NCI-H2227 (cell line): ENCODE measurements around the gene WWOX.

Experiments used
- DNase-seq: peaks from one replicate; lab custom pipeline; 2025; ENCODE audit not compliant: unreplicated experiment; lab: John Stamatoyannopoulos, UW

The WWOX gene

DNA sequence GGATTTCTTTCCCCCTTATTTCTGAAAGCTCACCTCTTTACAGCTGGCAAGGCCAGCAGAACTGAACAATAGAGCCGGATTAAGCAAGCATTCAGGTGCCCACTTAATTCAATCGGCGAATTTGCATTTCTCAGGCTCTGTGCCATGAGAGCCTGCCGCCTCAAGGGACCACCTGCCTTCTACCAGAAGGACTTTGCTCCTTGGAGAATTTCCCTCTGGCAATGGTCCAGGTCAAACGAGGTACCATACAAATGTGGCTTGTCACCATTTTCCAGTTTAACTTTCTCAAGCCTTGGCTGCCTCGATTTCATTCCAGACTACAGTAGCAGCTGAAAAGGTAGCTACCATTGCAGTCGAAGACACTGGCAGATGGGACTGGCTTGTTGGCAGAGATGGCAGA, 967.1 kb downstream of the WWOX start:
- no peak for DNase-seq

DNA sequence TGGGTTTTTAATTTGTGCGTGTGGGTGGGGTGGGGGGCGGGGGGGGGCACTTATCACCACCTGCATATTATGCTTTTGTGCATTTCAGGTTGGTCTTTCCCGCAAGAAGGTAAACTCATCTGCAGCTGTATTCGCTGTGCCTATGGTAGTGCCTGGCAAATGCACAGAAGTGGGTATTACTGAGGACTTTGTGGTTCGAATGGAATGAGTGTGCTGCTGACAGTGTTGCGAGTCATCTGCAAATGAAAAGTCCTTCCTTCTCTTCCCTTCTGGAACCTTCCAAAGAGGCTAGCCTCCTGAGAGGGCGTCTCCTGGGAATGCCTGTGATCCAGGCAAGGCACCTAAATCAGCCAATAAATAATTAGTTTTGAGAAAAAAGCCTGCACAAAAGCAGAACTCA, 968.1 kb downstream of the WWOX start:
- no peak for DNase-seq

DNA sequence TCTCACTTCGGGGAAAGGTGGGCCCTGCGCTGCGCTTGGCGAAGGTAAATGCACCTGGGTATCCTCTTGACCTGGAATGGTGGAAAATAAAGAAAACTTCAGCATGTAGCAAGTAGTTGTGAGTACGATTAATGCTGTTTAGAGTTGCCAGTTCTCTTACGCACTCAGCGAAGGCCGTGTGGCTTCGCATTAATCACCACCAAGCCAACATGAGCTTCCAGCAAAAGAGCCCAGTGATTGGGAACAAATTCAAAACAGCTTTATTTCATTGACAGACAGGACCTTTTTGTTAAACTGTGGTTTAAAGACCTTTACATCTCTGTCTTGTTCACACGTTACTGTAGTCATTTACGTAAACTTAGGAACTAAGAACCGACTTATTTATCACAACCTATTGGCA, 969.7 kb downstream of the WWOX start:
- DNase-seq, result no peak

- no peak for DNase-seq
Observed at GRCh38 chr16:79069633-79070032, 970.2 kb downstream of the WWOX start.

DNA sequence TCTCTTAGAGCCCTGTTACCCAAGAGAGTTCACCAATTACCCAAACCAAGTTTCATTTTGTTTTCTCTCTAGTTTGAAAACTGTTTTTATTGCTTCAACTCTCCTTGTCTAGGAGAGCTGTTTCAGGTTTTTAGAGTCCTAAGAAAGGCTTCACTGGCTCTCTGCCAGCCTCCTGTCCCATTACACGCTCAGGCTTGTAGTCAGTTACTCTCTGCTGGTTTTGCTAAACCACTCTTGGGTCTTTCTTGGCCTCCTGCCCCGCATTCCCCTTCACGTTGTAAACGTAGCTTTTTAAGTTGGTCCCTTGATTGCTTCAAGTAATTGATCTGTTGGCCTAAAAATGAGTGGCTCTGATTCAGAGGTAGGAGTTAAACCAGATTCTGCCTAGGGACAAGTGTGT, 972.0 kb downstream of the WWOX start:
- peak; percentile 2 for DNase-seq

DNA sequence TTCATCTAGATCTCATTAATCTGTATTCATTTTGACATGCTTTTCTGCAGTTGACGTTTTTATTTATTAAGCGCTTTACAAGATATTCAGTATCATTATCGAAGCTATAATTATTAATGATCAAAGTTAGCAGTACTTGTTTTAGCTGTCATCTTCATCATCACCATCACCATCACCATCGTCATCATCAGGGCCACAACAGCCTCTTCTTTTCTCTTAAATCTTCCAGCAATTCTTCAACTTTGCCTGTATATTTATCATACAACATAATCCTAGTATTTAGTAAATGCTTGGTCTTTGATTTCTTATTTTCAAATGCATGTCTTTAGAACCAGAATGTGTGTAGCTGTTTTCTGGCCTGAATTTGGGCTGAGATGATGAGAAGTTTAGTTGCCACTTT, 973.1 kb downstream of the WWOX start:
- DNase-seq, result no peak

DNA sequence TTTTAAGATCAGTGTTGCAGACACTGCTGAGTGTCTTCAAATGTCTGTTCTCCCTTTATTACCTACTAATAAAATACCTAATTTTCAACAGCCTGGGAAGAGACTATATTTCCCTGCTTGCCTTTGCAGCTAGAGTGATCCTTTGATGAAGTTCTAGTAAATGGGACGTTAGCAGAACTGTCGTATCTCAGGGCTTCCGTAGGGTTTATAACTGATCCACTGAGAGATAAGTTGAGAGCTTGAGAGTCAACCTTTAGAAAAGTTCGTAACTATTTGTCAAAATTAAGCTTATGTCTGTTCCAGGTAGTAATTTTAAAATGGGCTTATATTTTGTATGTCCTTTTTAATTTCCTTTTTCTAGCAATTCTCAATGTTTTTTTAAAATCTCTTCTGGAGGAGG, 974.1 kb downstream of the WWOX start:
- DNase-seq, result no peak

DNA sequence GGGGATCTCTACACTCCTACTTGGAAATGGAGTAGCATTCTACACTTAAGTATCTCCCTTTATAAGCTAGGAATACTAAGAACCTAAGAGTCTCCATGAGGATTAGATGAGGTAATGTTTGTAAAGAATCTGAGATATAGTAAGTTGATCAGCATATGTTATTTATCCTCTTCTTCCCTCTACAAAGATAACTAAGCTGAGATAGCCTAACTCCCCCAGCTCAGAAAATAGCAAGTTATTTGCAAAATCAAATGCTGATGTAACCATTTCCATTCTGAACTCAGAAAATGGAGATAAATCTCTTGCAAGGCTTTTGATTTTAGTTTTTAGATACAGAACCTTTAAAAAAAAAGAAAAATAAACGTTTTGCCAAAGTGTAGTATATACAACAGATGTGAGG, 975.1 kb downstream of the WWOX start:
- DNase-seq, result no peak

DNA sequence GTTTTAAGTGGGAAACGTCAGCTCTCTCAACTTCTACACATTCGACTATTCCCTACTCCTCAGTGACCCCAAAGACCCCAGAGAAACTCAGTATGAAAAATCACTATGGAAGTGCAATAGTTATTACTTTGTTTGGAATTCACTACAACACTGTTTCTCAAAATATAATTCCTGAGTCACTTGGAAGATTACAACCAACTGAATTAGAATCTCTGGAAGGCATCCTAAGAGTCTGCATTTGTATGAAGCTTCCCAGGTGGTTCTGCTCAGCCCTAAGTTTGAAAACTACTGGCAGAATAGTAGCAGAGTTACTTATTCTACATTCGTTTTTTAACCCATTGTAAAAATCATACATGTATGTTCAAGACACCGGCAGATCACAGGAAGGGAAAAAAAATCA, 975.5 kb downstream of the WWOX start:
- DNase-seq, result no peak

DNA sequence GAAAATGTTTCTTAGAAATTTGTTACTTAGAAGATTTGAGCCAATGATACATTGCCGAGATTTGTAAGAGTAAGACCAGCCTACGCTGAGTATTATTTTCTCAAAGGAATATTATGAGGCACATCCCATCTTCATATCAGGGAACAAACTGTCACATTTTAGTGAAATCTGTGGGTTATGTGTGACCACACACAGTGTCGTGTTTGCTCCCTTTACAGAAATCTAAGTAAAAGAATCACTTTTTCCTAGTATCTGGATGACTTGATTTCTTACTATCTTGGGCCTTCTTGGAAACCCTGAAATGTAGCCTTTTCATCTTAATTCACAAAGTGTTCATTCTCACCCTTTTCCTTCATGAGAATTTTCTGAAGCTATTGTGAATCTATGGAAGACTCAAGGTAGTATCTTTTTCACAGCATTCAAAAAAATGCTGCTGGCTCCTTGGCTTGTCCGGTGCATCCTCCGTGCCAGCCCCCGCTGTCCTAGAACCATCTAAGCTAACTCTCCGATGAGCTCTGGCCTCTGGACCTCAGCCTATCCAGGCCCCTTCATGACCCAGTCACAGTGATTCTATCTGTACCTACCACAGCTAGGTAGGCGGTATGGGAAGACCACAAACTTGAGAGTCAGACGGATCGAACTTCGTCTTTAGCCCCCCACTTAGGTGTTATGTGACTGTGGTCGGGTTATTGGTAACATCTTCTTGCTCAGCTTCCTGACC, 976.8 kb downstream of the WWOX start:
- DNase-seq, result no peak

DNA sequence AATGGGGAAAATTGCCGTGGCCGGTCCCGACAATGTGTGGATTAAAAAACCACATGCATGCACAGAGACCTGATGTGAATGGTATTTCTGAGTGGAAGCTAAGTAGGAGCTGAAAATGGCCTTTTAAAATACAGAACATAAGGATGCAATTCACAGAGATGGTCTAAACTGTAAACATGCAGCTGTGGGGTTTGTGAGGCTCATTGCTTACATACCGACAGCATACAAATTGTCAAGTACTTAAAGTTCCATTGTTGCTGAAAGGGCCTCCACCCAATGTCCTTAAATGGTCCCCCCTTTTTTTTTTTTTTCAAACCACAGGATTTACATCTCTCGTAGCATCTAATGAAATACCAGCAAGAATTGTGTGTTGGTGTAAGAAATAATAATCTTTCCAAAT, 977.9 kb downstream of the WWOX start:
- no peak for DNase-seq

- DNase-seq, result no peak
Observed at GRCh38 chr16:79079656-79080420, 980.4 kb downstream of the WWOX start.

DNA sequence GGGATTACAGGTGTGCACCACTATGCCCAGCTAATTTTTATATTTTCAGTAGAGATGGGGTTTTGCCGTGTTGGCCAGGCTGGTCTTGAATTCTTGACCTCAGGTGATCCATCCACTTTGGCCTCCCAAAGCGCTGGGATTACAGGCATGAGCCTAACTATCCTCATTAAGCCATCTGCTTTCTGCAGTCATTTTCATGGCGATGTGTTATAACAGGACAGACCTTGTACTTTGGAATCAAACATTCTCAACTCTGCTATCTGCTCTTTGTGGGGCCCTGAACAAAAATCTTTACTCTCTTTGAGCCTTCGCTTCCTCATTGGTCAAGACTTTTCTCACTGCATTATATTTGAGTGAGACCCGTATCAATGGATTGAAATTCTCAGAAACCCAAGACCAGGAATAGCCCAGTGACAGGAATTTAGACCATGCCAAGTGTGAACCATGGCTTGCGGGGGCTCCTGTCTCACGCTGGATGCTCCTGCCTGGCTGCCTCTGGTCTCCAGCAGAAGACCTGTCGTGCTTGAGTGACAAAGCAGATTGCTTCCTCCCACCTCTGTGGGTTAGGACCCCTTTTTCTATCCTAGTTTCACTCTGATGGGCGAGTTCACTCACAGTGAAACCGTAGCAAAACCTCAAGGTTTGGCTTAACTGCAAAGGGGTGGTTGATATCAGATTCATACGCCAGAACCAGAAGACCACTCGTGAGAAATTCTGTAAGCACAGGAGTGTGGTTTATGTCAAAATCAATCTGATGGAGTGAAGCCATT, 982.0 kb downstream of the WWOX start:
- DNase-seq, result no peak

DNA sequence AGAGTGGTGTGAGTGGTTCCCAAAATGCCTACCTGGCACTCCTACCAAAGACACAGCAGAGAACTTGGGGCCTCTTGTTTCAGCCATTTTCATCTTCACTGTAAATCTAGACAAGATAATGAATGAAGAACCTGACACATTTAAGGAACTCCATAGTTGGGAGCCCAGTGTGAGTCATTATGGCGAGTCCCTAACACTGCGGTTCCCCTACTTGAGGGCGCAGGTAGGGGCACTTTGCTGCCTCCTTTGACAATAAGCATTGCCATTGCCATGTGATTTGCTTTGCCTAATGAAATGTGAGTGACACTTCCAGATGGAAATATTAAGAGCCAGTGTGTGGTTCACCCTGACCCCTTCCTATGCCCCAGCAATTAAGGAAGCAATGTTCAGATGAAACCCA, 983.5 kb downstream of the WWOX start:
- no peak for DNase-seq

DNA sequence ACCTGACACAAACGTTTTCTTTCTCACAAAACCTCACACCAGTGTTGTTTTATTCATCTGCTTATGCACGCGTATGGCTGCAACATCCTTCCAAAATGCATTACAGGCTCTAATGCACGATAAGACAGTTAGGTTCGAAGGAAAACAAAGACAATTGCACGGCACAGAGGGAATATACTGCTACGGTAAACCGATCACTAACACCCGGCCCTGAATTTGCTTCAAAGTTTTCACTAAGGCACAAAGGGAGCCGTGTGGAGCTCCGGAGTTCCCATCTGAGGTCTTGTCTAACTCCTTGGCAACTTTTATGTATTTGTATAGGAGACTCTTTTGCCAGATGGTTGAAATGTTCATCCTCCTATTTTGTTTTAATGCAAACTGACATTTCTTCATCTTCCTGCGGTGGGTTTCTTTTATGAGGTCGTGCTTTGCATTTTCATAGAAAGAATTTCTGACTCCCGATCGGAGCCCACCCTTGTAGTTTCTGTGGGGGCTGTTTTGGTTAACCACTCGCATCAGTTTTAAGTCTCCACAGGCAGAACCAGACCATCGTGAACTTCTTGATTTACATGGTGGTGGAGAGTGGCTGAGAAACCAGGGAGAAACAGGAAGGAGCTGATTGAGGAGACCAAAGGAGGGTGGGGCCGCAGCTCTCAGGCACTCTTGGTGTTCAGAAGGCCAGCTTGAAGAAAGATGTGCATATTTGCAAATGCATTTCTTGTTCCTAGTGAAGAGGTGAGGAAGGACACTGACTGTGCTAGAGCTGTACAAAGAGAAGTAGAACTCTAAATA, 984.2 kb downstream of the WWOX start:
- DNase-seq, result no peak

GRCh38 chr16:79088971-79089370, 989.5 kb downstream of the WWOX start:
- no peak for DNase-seq

DNA sequence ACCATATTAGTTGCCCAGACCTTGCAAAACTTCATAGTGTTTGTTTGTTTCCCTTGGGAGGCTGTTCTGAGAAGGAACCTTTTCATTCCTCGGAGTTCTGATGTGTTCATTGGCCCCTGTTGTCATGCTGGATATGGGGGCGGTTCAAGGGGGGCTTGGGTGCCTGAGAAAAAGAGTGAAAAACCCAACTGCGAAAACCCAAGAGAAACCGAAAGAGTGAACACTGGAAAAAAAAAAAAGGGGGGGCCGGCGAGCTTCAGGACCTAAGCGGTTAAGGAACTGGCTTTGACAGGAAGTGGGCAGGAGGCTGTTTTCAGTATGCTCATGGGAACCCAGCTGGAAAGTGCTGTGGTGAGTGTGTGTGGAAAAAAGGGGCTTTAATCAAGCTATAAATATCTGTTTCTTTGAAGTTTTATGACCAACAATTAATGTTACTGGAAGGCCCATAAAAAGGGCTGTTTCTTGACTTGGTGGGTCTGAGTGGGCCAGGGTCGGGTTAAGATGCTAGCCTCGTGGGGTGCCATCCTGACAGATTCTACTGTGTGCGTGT, 990.4 kb downstream of the WWOX start:
- no peak for DNase-seq

GRCh38 chr16:79090966-79091365, 991.5 kb downstream of the WWOX start:
- DNase-seq, result no peak

- DNase-seq, result no peak
Observed at GRCh38 chr16:79092846-79093245, 993.4 kb downstream of the WWOX start.

GRCh38 chr16:79093554-79093967, 994.1 kb downstream of the WWOX start:
- DNase-seq, result no peak

DNA sequence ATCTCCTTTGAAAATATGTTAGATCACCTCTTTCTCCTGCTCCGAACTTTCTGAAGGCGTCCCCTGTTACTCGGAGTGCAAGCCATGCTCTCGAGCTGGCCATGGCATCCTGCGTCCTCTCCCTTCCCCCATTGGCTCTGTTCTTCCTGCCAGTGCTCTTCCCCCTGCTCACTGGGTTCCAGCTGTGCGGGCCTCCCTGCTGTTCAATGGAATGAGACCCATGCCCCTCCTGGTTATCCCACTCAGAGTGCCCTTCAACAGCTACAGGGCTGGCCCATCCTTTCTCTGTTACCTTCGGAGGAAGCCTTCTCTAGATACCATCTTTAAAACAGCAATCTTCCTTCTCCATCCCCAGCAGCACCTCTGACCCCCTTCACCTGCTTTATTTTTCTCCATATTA, 996.8 kb downstream of the WWOX start:
- no peak for DNase-seq
